Endodermal cell (in vitro differentiated cells): Measurements from ENCODE around the gene SUGP2. TPM values are rescaled to one million over a fixed set of nuclear protein-coding genes. Genes with fewer than 3 reads are reported as not detected.
"Not testable (repeated sequence)": the region's sequence is repeated elsewhere in the genome, so short reads cannot be mapped to it uniquely, and the experiment has no call there.

Source experiments
- DNase-seq: peaks from one replicate; pipeline ENCODE4 v3.0.0-alpha.2; 2017
- H3K27ac ChIP-seq: 2 replicates; pipeline ENCODE4 v1.5.1; 2013; ENCODE audit warnings: mild to moderate bottlenecking, low read depth, low read length, moderate library complexity
- H3K27me3 ChIP-seq: 2 replicates; pipeline ENCODE4 v1.6.1; 2013; ENCODE audit warnings: mild to moderate bottlenecking, low read length, moderate library complexity; ENCODE audit not compliant: insufficient read depth, control insufficient read depth, poor library complexity, severe bottlenecking
- H3K36me3 ChIP-seq: 2 replicates; pipeline ENCODE4 v1.7.0; 2013; ENCODE audit warnings: mild to moderate bottlenecking, low read length, moderate library complexity; ENCODE audit not compliant: control insufficient read depth, insufficient read depth
- H3K4me1 ChIP-seq: one replicate; pipeline ENCODE4 v1.7.0; 2013; ENCODE audit warnings: low read length; ENCODE audit not compliant: control insufficient read depth, insufficient read depth
- H3K4me3 ChIP-seq: 2 replicates; pipeline ENCODE4 v1.5.1; 2013; ENCODE audit warnings: mild to moderate bottlenecking, low read length, moderate library complexity
- H3K9ac ChIP-seq: 2 replicates; pipeline ENCODE4 v1.6.1; 2013; ENCODE audit warnings: mild to moderate bottlenecking, low read length, moderate library complexity; ENCODE audit not compliant: poor library complexity, severe bottlenecking; ENCODE audit errors: extremely low read depth
- H3K9me3 ChIP-seq: 2 replicates; pipeline ENCODE4 v1.6.1; 2013; ENCODE audit warnings: mild to moderate bottlenecking, low read length, moderate library complexity; ENCODE audit not compliant: control insufficient read depth
- H3K27ac Mint-ChIP-seq: 2 replicates; pipeline ENCODE4 v1.8.0; 2020; ENCODE audit warnings: mixed read lengths
- H3K27me3 Mint-ChIP-seq: 2 replicates; pipeline ENCODE4 v1.8.0; 2021; ENCODE audit warnings: mild to moderate bottlenecking, mixed read lengths; ENCODE audit not compliant: insufficient read depth
- H3K36me3 Mint-ChIP-seq: 2 replicates; pipeline ENCODE4 v1.8.0; 2020; ENCODE audit warnings: low read depth, mixed read lengths
- H3K4me1 Mint-ChIP-seq: 2 replicates; pipeline ENCODE4 v1.8.0; 2020; ENCODE audit warnings: mixed read lengths
- H3K4me3 Mint-ChIP-seq: 2 replicates; pipeline ENCODE4 v1.8.0; 2020; ENCODE audit warnings: mild to moderate bottlenecking, moderate library complexity, mixed read lengths
- H3K9me3 Mint-ChIP-seq: 2 replicates; pipeline ENCODE4 v1.8.0; 2020; ENCODE audit warnings: mild to moderate bottlenecking, mixed read lengths
- WGBS, 2 experiments: methylation state at CpG; one replicate each; pipeline versions ENCODE4 v1.1.5 to v1.1.7; 2013; ENCODE audit warnings: missing lambda C conversion rate in 2 of 2, mixed read lengths in 1 of 2; ENCODE audit not compliant: insufficient coverage in 1 of 2, insufficient read length in 1 of 2; 5-methylcytosine and 5-hydroxymethylcytosine counted together
- total RNA-seq, 2 donors: library from RNA; stranded (reverse); fragmentation: NEBNext Ultra II Directional in 1 of 2; extraction: Animal tissue kit (Norgen Biotek cat#: 25700) in 1 of 2; gene quantifications; 2 replicates in 1 of 2; 3 replicates in 1 of 2; pipeline ENCODE4 v1.2.1, GENCODE V29; 2021
- TF ChIP-seq, protein P1 (sequence below): fragments of 200-600 bp; sonication (generic); conservative IDR thresholded peaks from 2 replicates; pipeline ENCODE4 v1.5.0; 2021; ENCODE audit warnings: antibody characterized with exemption, mild to moderate bottlenecking

The SUGP2 gene
- total RNA-seq, 2 donors from 2014 or later, result 121 to 157 TPM

- TF ChIP-seq, protein P1, sequence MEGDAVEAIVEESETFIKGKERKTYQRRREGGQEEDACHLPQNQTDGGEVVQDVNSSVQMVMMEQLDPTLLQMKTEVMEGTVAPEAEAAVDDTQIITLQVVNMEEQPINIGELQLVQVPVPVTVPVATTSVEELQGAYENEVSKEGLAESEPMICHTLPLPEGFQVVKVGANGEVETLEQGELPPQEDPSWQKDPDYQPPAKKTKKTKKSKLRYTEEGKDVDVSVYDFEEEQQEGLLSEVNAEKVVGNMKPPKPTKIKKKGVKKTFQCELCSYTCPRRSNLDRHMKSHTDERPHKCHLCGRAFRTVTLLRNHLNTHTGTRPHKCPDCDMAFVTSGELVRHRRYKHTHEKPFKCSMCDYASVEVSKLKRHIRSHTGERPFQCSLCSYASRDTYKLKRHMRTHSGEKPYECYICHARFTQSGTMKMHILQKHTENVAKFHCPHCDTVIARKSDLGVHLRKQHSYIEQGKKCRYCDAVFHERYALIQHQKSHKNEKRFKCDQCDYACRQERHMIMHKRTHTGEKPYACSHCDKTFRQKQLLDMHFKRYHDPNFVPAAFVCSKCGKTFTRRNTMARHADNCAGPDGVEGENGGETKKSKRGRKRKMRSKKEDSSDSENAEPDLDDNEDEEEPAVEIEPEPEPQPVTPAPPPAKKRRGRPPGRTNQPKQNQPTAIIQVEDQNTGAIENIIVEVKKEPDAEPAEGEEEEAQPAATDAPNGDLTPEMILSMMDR, result peak; percentile 56
- no peaks in the 10 kb centered on the region for H3K9me3 Mint-ChIP-seq
- no peak overlapping the region for H3K4me3 Mint-ChIP-seq
- H3K4me1 Mint-ChIP-seq, result no peaks in the 10 kb centered on the region
- H3K4me3 ChIP-seq, result no peak overlapping the region
- peaks cover 86% of the 10 kb centered on the region for H3K36me3 ChIP-seq
- no peaks in the 10 kb centered on the region for H3K4me1 ChIP-seq
- no peak overlapping the region for H3K27ac Mint-ChIP-seq
- H3K27me3 Mint-ChIP-seq, result no peaks in the 10 kb centered on the region
- peaks cover 77% of the 10 kb centered on the region for H3K36me3 Mint-ChIP-seq
- H3K27ac ChIP-seq, result no peak overlapping the region
- peak; percentile 65 for DNase-seq
- H3K9me3 ChIP-seq, result no peaks in the 10 kb centered on the region
- no peak overlapping the region for H3K9ac ChIP-seq
- no peaks in the 10 kb centered on the region for H3K27me3 ChIP-seq
- 91 to 94% methylated on average over 9 to 10 of the region's 10 CpGs for WGBS, 2 experiments
Measured at GRCh38 chr19:19026299-19026971, 6.9 kb downstream of the SUGP2 start.

- peaks cover 86% of the 10 kb centered on the region for H3K36me3 ChIP-seq
- WGBS, 2 experiments, result 96% methylated on average over 11 of the region's 11 CpGs
- no peaks in the 10 kb centered on the region for H3K9me3 Mint-ChIP-seq
- TF ChIP-seq, protein P1, result no peak
- DNase-seq, result no peak
- no peaks in the 10 kb centered on the region for H3K4me1 ChIP-seq
- H3K4me3 ChIP-seq, result no peak overlapping the region
- no peak overlapping the region for H3K27ac ChIP-seq
- no peak overlapping the region for H3K4me3 Mint-ChIP-seq
- no peaks in the 10 kb centered on the region for H3K27me3 ChIP-seq
- H3K9ac ChIP-seq, result no peak overlapping the region
- H3K36me3 Mint-ChIP-seq, result peaks cover 79% of the 10 kb centered on the region
- no peaks in the 10 kb centered on the region for H3K27me3 Mint-ChIP-seq
- H3K4me1 Mint-ChIP-seq, result no peaks in the 10 kb centered on the region
- H3K27ac Mint-ChIP-seq, result peak overlapping the region; percentile 20
- no peaks in the 10 kb centered on the region for H3K9me3 ChIP-seq
Measured at GRCh38 chr19:19025861-19026260, 7.5 kb downstream of the SUGP2 start.

DNA sequence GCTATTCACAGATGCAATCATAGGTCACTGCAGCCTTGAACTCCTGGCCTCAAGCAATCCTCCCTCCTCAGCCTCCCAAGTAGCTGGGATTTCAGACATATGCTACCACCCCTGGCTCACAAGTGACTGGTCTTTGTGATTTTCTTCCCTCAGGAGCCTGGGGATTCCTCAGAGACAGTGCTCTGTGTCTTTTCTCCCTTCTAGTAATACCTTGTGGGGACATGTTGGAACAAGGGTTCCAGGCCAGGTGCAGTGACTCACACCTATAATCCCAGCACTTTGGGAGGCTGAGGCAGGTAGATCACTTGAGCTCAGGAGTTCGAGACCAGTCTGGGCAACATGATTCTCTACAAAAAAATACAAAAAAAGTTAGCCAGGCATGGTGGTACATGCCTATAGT lies 9.9 kb downstream of the SUGP2 start:
- not testable (repeated sequence) for H3K27ac Mint-ChIP-seq, H3K27ac ChIP-seq, H3K9me3 ChIP-seq, H3K9ac ChIP-seq, H3K27me3 Mint-ChIP-seq, H3K4me3 Mint-ChIP-seq, H3K4me3 ChIP-seq, DNase-seq, H3K9me3 Mint-ChIP-seq, H3K4me1 ChIP-seq, H3K27me3 ChIP-seq, H3K4me1 Mint-ChIP-seq
- H3K36me3 ChIP-seq, result peaks cover 83% of the 10 kb centered on the region
- 50 to 100% methylated on average over 1 of the region's 1 CpG for WGBS, 2 experiments
- H3K36me3 Mint-ChIP-seq, result peaks cover 71% of the 10 kb centered on the region
